ENCODE data around the gene SCG2.

SCG2 gene

DNA sequence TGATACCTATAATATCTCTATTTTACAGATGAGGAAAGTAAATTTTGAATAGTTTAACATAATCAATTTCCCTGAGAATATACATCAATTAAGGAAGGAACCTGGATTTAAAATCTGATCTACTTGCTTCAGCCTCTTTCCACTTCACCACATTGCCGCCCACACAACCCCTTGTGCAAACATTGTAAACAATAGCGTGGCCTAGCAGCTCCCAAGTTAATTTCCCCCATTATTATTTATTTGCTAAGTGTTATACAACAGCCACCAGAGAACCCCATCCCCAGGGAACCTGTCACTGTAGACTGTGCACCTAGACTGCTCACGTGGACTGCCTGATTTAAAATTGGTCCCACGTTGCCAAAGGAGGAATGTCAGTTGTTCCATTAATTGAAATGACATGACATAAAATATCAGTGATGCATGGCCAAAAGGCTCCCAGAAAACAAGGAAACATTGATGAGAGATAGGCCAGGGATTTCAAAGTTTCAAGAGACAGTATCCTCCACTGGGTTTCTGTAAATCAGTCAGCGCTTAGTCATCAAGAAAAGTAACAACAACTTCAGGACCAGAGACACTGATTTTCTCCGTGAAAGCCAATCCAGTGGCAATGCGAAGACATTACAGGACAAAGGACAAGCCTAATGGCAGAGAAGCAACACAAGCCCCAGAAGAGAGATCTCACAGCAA lies 41.3 kb downstream of the SCG2 start:
- Histone ChIP-seq H3K9ac (ENCODE audit: insufficient read length, low read depth) (no peak overlapping the region), H3K36me3 (ENCODE audit: insufficient read depth, insufficient read length, low read length) (no peaks in the 10 kb centered on the region), H3K9me3 (ENCODE audit: insufficient read depth, low read length) (no peaks in the 10 kb centered on the region), H3K4me1 (ENCODE audit: insufficient read depth, insufficient read length) (no peaks in the 10 kb centered on the region), H3K4me3 (ENCODE audit: insufficient read length, low read depth) (no peak overlapping the region), H3K27me3 (ENCODE audit: insufficient read depth, insufficient read length) (no peaks in the 10 kb centered on the region)
- no peak for TF ChIP-seq ZNF274 (IDR thresholded peaks at IDR 0.05; ENCODE audit: low read depth, low read length)
- no peak for TF ChIP-seq YY1 (IDR thresholded peaks at IDR 0.05; ENCODE audit: insufficient read depth, insufficient read length)
- TF ChIP-seq SUZ12 (IDR thresholded peaks at IDR 0.05; ENCODE audit: extremely low read depth, insufficient read depth, insufficient read length) = no peak
- no peak for DNase-seq (ENCODE audit: low read depth, low spot score)

DNA sequence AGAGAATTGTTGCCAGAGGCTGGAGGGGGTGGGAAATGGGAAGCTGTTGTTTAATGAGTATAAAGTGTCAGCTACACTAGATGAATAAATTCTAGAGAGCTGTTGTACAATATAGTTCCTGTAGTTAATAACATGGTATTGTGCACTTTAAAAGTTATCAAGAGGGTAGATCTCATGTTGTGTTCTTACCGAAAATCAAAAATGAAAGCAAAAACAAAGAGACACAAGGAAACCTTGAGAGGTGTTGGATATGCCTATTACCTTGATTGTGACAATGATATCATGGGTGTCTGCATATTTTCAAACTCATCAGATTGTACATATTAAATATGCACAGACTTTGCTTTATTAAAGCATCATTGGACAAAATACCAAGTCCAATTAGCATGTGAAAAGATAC lies 43.2 kb downstream of the SCG2 start:
- Histone ChIP-seq H3K4me3 (ENCODE audit: insufficient read length, low read depth) (no peak overlapping the region), H3K9me3 (ENCODE audit: insufficient read depth, low read length) (no peaks in the 10 kb centered on the region), H3K36me3 (ENCODE audit: insufficient read depth, insufficient read length, low read length) (no peaks in the 10 kb centered on the region), H3K4me1 (ENCODE audit: insufficient read depth, insufficient read length) (no peaks in the 10 kb centered on the region), H3K9ac (ENCODE audit: insufficient read length, low read depth) (no peak overlapping the region), H3K27me3 (ENCODE audit: insufficient read depth, insufficient read length) (no peaks in the 10 kb centered on the region)
- no peak for TF ChIP-seq YY1 (IDR thresholded peaks at IDR 0.05; ENCODE audit: insufficient read depth, insufficient read length)
- no peak for TF ChIP-seq SUZ12 (IDR thresholded peaks at IDR 0.05; ENCODE audit: extremely low read depth, insufficient read depth, insufficient read length)
- no peak for TF ChIP-seq ZNF274 (IDR thresholded peaks at IDR 0.05; ENCODE audit: low read depth, low read length)
- no peak for DNase-seq (ENCODE audit: low read depth, low spot score)

DNA sequence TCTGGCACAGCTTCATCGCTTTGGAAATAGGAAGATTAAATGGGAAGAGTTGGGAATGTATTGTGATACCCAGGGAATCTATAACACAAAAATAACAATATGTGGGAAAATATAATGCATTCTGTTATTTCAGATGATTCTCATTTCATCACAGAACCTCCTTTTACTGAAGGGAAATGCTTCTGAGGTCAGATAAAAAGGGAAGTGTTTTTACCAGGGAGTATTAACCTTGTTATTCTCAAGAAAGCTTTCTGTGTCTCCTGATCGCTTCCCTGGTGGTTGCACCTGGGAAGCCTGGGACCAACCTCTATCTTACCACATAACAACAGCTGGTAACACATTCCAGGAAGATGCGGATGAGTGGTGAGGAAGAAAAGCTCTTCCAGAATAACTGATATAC lies 47.2 kb downstream of the SCG2 start:
- no peaks in the 10 kb centered on the region for H3K4me1 ChIP-seq (ENCODE audit: insufficient read depth, insufficient read length)
- H3K9ac ChIP-seq (ENCODE audit: insufficient read length, low read depth) = no peak overlapping the region
- no peaks in the 10 kb centered on the region for H3K9me3 ChIP-seq (ENCODE audit: insufficient read depth, low read length)
- no peak for DNase-seq (ENCODE audit: low read depth, low spot score)
- H3K36me3 ChIP-seq (ENCODE audit: insufficient read depth, insufficient read length, low read length) = no peaks in the 10 kb centered on the region
- no peak overlapping the region for H3K4me3 ChIP-seq (ENCODE audit: insufficient read length, low read depth)
- no peaks in the 10 kb centered on the region for H3K27me3 ChIP-seq (ENCODE audit: insufficient read depth, insufficient read length)
- TF ChIP-seq SUZ12 (IDR thresholded peaks at IDR 0.05; ENCODE audit: extremely low read depth, insufficient read depth, insufficient read length) (no peak), ZNF274 (IDR thresholded peaks at IDR 0.05; ENCODE audit: low read depth, low read length) (no peak)

DNA sequence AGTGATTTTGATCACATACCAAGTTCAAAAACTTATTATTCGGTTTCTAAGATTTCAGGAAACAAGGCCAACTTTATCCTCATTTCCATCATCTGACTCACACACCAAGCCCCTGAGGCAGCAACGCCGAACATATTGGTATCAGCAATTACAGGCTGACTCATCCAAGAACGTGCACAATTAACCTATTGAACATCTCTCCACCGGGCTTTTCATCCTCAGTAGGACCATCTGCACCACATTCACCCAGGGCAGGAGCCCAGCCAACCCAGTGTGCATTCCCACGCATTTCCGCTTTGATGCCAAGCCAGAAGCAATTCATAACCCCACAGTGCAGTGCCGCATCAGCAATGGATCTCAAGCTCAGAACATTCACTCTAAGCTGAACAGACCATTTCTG lies 52.9 kb downstream of the SCG2 start:
- H3K36me3 ChIP-seq (ENCODE audit: insufficient read depth, insufficient read length, low read length) = no peaks in the 10 kb centered on the region
- no peak for DNase-seq (ENCODE audit: low read depth, low spot score)
- H3K27me3 ChIP-seq (ENCODE audit: insufficient read depth, insufficient read length) = no peaks in the 10 kb centered on the region
- no peaks in the 10 kb centered on the region for H3K9me3 ChIP-seq (ENCODE audit: insufficient read depth, low read length)
- no peak overlapping the region for H3K9ac ChIP-seq (ENCODE audit: insufficient read length, low read depth)
- no peak overlapping the region for H3K4me3 ChIP-seq (ENCODE audit: insufficient read length, low read depth)
- TF ChIP-seq ZNF274 (IDR thresholded peaks at IDR 0.05; ENCODE audit: low read depth, low read length) (no peak), YY1 (IDR thresholded peaks at IDR 0.05; ENCODE audit: insufficient read depth, insufficient read length) (no peak), SUZ12 (IDR thresholded peaks at IDR 0.05; ENCODE audit: extremely low read depth, insufficient read depth, insufficient read length) (no peak)
- no peaks in the 10 kb centered on the region for H3K4me1 ChIP-seq (ENCODE audit: insufficient read depth, insufficient read length)

DNA sequence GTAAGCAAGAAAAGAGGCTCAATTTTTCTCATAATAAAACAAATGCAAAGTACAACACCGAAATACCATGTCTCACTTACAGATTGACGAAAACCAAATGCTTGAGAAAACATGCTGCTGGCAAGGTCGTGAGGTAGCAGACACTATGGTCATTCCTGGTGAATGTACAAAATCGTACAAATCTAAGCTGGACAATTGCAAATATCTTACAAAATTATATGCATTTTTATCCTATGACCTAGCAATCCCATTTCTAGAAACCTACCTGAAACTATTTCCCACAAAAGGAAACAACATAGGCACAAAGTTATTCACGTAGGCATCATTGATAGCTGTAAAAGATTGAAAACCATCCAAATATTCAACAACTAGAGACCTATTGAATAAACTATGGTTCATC lies 54.0 kb downstream of the SCG2 start:
- H3K27me3 ChIP-seq (ENCODE audit: insufficient read depth, insufficient read length) = no peaks in the 10 kb centered on the region
- H3K4me1 ChIP-seq (ENCODE audit: insufficient read depth, insufficient read length) = no peaks in the 10 kb centered on the region
- H3K36me3 ChIP-seq (ENCODE audit: insufficient read depth, insufficient read length, low read length) = no peaks in the 10 kb centered on the region
- no peaks in the 10 kb centered on the region for H3K9me3 ChIP-seq (ENCODE audit: insufficient read depth, low read length)
- DNase-seq (ENCODE audit: low read depth, low spot score) = no peak
- TF ChIP-seq YY1 (IDR thresholded peaks at IDR 0.05; ENCODE audit: insufficient read depth, insufficient read length) (no peak), ZNF274 (IDR thresholded peaks at IDR 0.05; ENCODE audit: low read depth, low read length) (no peak), SUZ12 (IDR thresholded peaks at IDR 0.05; ENCODE audit: extremely low read depth, insufficient read depth, insufficient read length) (no peak)
- H3K9ac ChIP-seq (ENCODE audit: insufficient read length, low read depth) = no peak overlapping the region
- H3K4me3 ChIP-seq (ENCODE audit: insufficient read length, low read depth) = no peak overlapping the region

Data from NT2/D1 (cell line).